Measurements from ENCODE around the gene SLF1. TPM values are rescaled to one million over a fixed set of nuclear protein-coding genes. Genes with fewer than 3 reads are reported as not detected.

The SLF1 gene
- total RNA-seq, 1 donor from 2014 or later: 48.1 TPM

GRCh38 chr5:94740286-94740685, 121.8 kb downstream of the SLF1 start:
- TF ChIP-seq CTCF (IDR thresholded peaks at IDR 0.05): no peak
- no peak for TF ChIP-seq EZH2phosphoT487 (IDR thresholded peaks at IDR 0.05)
- no peak for TF ChIP-seq EZH2 (IDR thresholded peaks at IDR 0.05)
- Histone ChIP-seq H3K27ac (no peak overlapping the region), H2AFZ (replicated peaks) (no peak overlapping the region), H3K27me3 (no peaks in the 10 kb centered on the region), H4K20me1 (ENCODE audit: low read depth) (no peaks in the 10 kb centered on the region), H3K4me2 (no peak overlapping the region), H3K4me1 (no peaks in the 10 kb centered on the region), H3K9ac (peak overlapping the region; percentile 41), H3F3A (ENCODE audit: low read depth) (no peaks in the 10 kb centered on the region), H3K4me3 (no peak overlapping the region), H3K9me3 (ENCODE audit: low read depth) (no peaks in the 10 kb centered on the region), H3K79me2 (ENCODE audit: low read depth) (no peaks in the 10 kb centered on the region), H3K36me3 (no peaks in the 10 kb centered on the region)
- Mint-ChIP-seq H3K36me3 (no peaks in the 10 kb centered on the region), H3K9me3 (no peaks in the 10 kb centered on the region), H3K4me1 (no peaks in the 10 kb centered on the region), H3K27ac (no peak overlapping the region), H3K4me3 (no peak overlapping the region), H3K27me3 (ENCODE audit: insufficient read depth, low read depth) (peaks cover 5% of the 10 kb centered on the region)
- DNase-seq (ENCODE audit: low spot score): no peak

- Mint-ChIP-seq H3K4me1 (peaks cover 4% of the 10 kb centered on the region), H3K36me3 (no peaks in the 10 kb centered on the region), H3K27me3 (ENCODE audit: insufficient read depth, low read depth) (no peaks in the 10 kb centered on the region), H3K27ac (no peak overlapping the region), H3K4me3 (no peak overlapping the region), H3K9me3 (no peaks in the 10 kb centered on the region)
- Histone ChIP-seq H3F3A (ENCODE audit: low read depth) (no peaks in the 10 kb centered on the region), H3K4me3 (no peak overlapping the region), H3K9ac (no peak overlapping the region), H3K36me3 (no peaks in the 10 kb centered on the region), H3K27me3 (no peaks in the 10 kb centered on the region), H4K20me1 (ENCODE audit: low read depth) (no peaks in the 10 kb centered on the region), H3K9me3 (ENCODE audit: low read depth) (no peaks in the 10 kb centered on the region), H3K27ac (no peak overlapping the region), H3K4me2 (no peak overlapping the region), H3K79me2 (ENCODE audit: low read depth) (no peaks in the 10 kb centered on the region), H3K4me1 (no peaks in the 10 kb centered on the region), H2AFZ (replicated peaks) (no peak overlapping the region)
- TF ChIP-seq CTCF (IDR thresholded peaks at IDR 0.05) (no peak), EZH2 (IDR thresholded peaks at IDR 0.05) (no peak), EZH2phosphoT487 (IDR thresholded peaks at IDR 0.05) (no peak)
- no peak for DNase-seq (ENCODE audit: low spot score)
Observed at GRCh38 chr5:94742852-94743251, 124.4 kb downstream of the SLF1 start.

GRCh38 chr5:94744906-94745305, 126.4 kb downstream of the SLF1 start:
- no peak overlapping the region for H3K9ac ChIP-seq
- Mint-ChIP-seq H3K4me1 (peaks cover 5% of the 10 kb centered on the region), H3K27ac (no peak overlapping the region), H3K36me3 (no peaks in the 10 kb centered on the region), H3K9me3 (no peaks in the 10 kb centered on the region), H3K4me3 (no peak overlapping the region), H3K27me3 (ENCODE audit: insufficient read depth, low read depth) (no peaks in the 10 kb centered on the region)
- no peak overlapping the region for H3K4me2 ChIP-seq
- no peaks in the 10 kb centered on the region for H3K9me3 ChIP-seq (ENCODE audit: low read depth)
- no peak for DNase-seq (ENCODE audit: low spot score)
- TF ChIP-seq EZH2phosphoT487 (IDR thresholded peaks at IDR 0.05) (no peak), EZH2 (IDR thresholded peaks at IDR 0.05) (no peak)
- H3K4me3 ChIP-seq: no peak overlapping the region
- H3K27me3 ChIP-seq: no peaks in the 10 kb centered on the region
- no peaks in the 10 kb centered on the region for H3K4me1 ChIP-seq
- no peaks in the 10 kb centered on the region for H3F3A ChIP-seq (ENCODE audit: low read depth)
- no peaks in the 10 kb centered on the region for H3K79me2 ChIP-seq (ENCODE audit: low read depth)
- H2AFZ ChIP-seq (replicated peaks): no peak overlapping the region
- H3K27ac ChIP-seq: no peak overlapping the region
- H4K20me1 ChIP-seq (ENCODE audit: low read depth): no peaks in the 10 kb centered on the region
- H3K36me3 ChIP-seq: no peaks in the 10 kb centered on the region

GRCh38 chr5:94745786-94746730, 127.6 kb downstream of the SLF1 start:
- H3K9me3 Mint-ChIP-seq: no peaks in the 10 kb centered on the region
- peaks cover 2% of the 10 kb centered on the region for H3K27me3 Mint-ChIP-seq (ENCODE audit: insufficient read depth, low read depth)
- H3K4me3 Mint-ChIP-seq: no peak overlapping the region
- Histone ChIP-seq H3K4me1 (no peaks in the 10 kb centered on the region), H3K9ac (no peak overlapping the region), H3K9me3 (ENCODE audit: low read depth) (no peaks in the 10 kb centered on the region), H3K27me3 (no peaks in the 10 kb centered on the region), H3K36me3 (no peaks in the 10 kb centered on the region), H3K4me3 (no peak overlapping the region), H4K20me1 (ENCODE audit: low read depth) (no peaks in the 10 kb centered on the region), H3K27ac (no peak overlapping the region), H3K79me2 (ENCODE audit: low read depth) (no peaks in the 10 kb centered on the region), H3F3A (ENCODE audit: low read depth) (no peaks in the 10 kb centered on the region), H2AFZ (replicated peaks) (no peak overlapping the region), H3K4me2 (no peak overlapping the region)
- H3K36me3 Mint-ChIP-seq: no peaks in the 10 kb centered on the region
- no peak overlapping the region for H3K27ac Mint-ChIP-seq
- DNase-seq (ENCODE audit: low spot score): no peak
- TF ChIP-seq CTCF (IDR thresholded peaks at IDR 0.05): no peak
- no peak for TF ChIP-seq EZH2 (IDR thresholded peaks at IDR 0.05)
- no peak for TF ChIP-seq EZH2phosphoT487 (IDR thresholded peaks at IDR 0.05)
- H3K4me1 Mint-ChIP-seq: peaks cover 11% of the 10 kb centered on the region
